NCI-H82 (cell line): ENCODE results near the gene PLEKHA5.
A peak's percentile ranks its signal among the peaks of the same experiment; 100 is the strongest.

Experiments used
- DNase-seq: peaks from one replicate; lab custom pipeline; 2025; lab: John Stamatoyannopoulos, UW

Gene PLEKHA5, protein sequence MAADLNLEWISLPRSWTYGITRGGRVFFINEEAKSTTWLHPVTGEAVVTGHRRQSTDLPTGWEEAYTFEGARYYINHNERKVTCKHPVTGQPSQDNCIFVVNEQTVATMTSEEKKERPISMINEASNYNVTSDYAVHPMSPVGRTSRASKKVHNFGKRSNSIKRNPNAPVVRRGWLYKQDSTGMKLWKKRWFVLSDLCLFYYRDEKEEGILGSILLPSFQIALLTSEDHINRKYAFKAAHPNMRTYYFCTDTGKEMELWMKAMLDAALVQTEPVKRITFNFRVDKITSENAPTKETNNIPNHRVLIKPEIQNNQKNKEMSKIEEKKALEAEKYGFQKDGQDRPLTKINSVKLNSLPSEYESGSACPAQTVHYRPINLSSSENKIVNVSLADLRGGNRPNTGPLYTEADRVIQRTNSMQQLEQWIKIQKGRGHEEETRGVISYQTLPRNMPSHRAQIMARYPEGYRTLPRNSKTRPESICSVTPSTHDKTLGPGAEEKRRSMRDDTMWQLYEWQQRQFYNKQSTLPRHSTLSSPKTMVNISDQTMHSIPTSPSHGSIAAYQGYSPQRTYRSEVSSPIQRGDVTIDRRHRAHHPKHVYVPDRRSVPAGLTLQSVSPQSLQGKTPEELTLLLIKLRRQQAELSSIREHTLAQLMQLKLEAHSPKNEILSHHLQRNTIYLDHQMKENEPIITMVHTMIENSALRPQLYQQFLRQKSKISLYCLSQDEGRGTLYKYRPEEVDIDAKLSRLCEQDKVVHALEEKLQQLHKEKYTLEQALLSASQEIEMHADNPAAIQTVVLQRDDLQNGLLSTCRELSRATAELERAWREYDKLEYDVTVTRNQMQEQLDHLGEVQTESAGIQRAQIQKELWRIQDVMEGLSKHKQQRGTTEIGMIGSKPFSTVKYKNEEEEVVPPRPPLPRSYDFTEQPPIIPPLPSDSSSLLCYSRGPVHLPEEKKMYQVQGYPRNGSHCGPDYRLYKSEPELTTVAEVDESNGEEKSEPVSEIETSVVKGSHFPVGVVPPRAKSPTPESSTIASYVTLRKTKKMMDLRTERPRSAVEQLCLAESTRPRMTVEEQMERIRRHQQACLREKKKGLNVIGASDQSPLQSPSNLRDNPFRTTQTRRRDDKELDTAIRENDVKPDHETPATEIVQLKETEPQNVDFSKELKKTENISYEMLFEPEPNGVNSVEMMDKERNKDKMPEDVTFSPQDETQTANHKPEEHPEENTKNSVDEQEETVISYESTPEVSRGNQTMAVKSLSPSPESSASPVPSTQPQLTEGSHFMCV

DNA sequence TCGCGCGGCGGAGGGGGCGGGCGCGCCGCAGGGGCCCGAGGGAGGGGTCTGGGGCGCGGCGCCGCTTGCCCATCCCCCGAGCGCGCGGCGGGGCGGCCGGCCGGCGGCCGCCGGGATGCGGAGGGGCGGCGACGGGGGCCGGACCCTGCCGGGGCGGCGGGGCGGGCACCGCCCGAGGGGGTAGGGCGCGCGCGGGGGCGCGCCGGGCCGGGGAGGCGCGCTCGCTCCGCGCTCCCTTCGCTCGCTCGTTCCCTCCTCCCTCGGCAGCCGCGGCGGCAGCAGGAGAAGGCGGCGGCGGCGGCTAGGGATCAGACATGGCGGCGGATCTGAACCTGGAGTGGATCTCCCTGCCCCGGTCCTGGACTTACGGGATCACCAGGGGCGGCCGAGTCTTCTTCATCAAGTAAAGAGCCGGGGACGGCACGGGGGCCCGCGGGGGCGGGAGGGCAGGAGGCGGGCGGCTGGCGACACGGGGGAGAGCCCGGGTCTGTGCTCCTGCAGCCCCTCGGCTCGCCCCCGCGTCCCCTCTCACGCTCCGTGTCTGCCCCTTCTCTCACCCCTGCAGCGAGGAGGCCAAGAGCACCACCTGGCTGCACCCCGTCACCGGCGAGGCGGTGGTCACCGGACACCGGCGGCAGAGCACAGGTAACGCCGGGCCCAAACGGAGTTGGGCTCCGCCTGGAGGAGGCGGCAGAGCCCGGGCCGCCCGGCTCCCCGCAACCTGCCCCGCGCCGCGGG is at the start of gene PLEKHA5:
Gene PLEKHA5, plus strand, starts transcription at position 248 of the 738 bp plus-strand sequence. Its CDS starts 67 bp downstream, at position 315.
- peak; percentile 94 for DNase-seq

DNA sequence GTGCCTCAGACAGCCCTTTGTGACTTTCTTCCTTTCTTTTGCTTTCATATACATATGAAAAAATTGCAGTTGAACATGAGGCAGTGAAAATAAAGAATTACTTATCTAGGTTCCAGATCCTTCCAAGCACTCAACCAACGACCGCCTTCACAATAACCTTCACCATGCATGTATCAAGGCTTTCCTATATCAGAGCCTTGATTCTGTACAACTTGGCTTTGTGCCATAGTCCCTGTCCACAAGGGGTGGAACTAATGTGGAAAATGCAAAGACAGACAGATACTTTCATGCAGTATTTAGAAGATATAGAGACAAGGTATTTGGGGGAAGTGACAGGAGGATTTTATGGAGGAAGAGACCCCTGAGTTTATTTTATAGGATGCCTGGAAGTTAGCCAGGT is 48.6 kb upstream of the PLEKHA5 start:
- no peak for DNase-seq

DNA sequence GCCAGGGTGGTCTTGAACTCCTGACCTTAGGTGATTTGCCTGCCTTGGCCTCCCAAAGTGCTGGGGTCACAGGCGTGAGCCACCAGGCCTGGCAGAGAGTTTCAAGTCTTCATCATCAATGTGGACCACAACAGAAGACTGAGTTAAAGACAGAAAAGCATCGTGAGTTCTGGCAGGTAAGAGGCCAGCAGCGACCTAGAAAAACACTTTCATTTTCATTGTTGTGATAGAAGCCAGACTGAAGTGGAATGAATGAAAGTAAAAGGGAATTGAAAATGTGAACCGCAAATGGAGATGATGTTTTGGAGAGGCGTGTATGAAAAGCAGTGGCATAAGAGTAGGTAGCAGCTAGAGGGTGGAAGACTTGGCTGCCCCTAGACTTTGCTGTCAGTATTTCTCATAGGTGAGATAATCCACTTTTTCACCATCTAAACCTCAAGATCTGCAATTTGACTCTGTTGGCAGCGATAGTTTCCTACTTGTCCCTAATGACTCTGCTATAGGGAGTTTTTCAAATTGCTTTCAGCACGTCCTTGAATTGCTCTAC is 47.1 kb upstream of the PLEKHA5 start:
- DNase-seq: no peak

DNA sequence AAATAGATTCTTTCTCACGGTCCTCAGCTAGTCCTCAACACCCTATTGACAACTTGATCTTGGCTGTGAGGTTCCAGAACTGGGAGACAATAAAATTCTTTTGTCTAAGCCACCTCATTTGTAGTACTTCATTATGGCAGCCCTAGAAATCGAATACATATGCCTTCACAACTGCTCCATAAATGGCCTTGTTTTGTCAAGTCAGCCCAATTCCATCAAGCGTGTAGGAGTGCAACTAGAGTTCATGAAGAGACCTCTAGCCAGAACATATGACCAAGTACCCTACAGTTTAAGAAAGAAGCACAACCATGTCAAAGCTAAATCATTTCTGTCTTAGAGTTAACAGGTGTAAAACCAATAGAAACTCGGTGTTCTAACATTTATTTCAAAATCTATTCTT is 45.0 kb upstream of the PLEKHA5 start:
- no peak for DNase-seq

DNA sequence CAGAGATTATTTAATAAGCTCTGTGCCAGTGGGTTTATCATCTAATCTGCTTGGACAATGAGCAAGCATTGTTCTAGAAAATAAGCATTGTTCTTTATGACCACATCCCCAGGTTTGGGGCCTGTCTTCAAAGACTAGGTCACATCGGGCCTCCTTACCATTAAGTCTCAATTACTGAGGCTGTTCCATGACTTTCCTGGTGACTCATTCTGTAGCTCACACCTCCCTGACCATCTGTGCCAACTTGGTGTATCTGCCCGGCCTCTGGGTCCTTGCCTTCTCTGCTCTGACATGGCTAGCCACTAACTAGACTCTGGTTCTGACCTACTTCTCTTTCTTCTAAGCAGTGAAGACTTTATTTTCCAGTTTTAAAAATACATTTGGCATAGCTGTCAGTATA is 44.4 kb upstream of the PLEKHA5 start:
- DNase-seq: no peak

DNA sequence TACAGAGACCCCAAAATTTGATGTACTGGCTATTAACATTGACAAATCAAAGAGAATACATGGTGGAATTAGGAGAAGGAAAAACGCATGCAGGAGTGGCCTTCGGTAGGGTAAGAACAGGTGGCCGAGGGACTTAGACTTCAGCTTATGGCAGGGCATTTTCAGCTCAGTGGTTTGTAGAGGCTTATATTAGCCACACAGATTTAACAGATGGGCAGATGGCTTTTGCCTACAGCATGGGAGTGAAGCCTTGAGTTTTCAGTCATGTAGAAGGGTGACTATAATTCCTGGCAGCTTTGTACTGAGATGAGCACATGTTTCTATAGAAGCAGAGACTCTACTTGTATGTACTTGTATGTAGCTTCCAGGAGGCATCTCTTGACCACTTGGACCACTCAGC is 40.9 kb upstream of the PLEKHA5 start:
- DNase-seq: peak; percentile 99

DNA sequence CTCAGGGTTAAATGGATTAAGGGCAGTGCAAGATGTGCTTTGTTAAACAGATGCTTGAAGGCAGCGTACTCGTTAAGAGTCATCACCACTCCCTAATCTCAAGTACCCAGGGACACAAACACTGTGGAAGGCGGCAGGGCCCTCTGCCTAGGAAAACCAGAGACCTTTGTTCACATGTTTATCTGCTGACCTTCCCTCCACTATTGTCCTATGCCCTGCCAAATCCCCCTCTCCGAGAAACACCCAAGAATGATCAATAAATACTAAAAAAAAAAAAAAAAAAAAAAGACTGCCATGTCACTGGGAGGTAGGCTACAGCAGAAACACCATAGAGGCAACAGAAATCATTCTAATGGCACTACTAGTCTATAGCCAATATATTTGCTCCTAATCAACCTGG is 37.1 kb upstream of the PLEKHA5 start:
- peak; percentile 47 for DNase-seq

DNA sequence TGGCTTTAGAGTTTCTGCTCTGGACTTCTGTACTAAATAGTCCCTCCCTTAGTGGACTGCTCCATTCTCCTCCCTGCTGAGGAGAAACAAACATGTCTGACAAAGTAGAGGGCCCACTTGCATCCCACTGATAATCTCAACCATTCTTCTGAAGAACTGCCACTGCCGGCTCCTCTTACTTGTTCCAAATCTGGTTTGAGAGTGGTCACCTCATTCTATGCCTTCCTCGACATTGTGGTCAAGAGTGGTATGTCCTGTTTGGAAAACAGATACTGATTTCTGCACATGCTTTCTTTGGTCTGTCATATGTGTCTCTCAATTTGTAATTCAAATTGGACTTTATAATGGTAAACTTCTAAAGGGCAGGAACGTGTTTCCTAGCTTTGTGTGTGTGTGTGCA is 36.3 kb upstream of the PLEKHA5 start:
- no peak for DNase-seq

DNA sequence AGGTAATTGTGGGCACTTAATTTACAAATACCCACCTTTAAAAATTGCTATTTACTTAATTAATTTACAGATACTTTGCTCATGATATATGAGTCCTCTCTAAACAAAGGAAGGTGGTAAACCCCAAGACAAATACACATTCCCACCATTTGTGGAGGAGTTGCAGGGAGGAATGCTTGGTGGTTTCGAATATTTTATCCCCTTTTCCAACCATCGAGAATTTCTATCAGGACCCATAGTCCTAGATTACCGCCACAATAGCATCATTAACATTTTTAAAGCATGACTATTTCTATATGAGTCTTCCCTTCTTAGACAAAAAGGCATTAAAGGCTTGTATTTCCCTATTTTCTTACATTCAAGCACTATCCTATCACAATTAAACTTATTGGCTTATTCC is 34.2 kb upstream of the PLEKHA5 start:
- DNase-seq: no peak

DNA sequence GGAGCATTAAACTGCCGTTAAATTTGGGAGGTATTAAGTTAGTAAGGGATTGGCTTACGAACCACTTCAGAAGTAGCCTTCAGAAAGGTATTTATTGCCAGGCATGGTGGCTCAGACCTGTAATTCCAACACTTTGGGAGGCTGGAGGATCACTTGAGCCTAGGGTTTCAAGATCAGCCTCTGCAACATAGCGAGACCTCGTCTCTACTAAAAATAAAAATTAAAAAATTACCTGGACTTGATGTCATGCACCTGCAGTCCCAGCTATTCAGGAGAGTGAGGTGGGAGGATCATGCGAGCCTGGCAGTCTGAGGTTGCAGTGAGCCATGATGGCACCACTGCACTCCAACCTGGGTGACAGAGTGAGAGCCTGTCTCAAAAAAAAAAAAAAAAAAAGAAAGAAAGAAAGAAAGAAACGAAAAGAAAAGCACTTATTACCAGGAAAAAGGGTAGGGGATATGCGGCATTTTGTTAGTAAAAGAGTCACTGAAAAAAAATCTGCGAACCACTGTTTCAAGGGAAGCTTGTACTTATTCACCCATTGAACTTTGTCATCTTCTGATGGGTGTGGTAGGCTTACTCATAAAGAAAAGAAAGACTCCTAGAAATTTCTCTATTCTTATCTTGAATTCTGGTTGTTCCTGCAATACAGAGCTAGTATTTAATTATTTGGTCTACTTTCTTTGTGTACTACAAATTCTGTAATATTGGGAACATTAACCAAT is 33.6 kb upstream of the PLEKHA5 start:
- no peak for DNase-seq

DNA sequence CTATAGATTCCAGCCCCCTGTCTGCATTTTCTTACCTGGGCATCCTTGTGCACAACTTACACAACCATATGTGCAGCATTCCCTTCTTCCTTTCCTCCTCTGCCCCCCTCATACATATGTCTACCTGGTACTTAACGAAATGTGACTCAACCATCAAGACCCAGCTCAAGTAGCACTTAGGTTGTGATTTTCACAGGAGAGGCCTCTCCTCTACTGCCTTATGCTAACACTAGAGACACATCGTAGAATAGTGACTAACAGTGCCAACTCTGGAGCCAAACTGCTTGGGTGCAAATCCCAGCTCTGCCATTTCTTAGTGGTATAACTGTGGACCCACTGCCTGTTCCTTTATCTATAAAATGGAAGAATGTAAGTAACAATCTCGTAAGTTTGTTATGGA is 24.1 kb upstream of the PLEKHA5 start:
- no peak for DNase-seq

DNA sequence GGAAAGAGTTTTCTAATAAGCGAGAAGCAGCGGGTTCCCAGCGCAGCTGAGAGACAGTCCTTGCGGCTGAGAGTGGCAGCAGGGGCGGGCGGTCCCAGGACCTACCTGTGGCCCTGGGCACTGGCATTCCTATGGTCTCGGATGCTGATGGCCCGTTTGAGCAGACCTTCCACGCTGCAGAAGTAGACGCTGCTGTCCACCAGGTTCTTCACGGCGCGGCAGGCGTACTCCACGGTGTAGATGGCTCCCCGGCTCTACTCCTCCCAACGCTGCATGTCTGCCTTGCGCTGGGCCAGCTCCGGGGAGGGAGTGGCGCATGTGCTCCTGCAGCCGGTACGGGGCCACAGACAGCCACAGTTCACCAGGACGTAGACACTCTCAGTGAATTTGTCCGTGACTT is 21.8 kb upstream of the PLEKHA5 start:
- no peak for DNase-seq

DNA sequence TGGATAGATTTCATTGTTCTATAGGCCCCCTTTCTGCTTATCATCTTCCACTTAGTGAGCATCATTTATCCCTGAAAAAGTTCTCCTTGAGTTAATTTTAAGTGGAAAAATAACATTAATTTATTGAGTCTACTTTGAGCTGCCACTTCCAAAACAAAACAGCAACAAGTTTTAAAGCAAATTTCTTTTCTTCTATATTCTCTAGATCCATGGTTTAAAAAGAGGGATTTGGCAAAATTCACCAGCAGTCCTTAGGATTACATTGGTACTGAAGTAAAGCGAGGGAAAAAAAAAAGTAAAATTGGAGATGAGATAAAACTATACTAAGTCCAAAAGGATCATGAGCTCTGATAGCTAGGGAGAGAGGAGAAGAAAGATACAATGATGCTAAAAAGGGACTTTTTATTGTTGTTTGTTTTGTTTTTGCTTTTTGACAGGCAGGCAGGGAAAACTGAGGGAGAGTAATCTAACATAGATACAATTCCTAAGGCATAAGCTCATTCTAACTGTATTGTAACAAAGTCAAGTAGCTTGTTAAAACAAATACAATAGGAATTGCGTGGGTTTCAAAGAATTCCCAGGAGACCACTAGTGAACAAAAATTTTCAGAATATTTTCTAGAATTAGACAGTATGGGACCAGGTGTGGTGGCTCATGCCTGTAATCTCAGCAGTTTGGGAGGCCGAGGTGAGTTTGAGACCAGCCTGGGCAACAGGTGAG is 19.2 kb upstream of the PLEKHA5 start:
- no peak for DNase-seq

DNA sequence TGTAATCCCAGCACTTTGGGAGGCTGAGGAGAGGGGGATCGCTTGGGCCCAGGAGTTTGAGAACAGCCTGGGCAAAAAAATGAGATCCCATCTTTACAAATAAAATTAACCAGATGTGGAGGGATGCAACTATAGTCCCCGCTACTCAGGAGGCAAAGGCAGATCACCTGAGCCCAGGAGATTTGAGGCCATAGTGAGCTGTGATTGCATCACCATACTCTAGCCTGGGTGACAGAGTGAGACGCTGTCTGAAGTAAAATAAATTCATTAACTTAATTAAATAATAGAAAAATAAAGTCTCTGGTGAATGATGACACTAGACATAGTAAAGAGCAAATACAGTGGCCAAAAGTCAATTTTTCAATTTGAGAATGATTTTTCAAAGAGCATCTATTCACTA is 16.1 kb upstream of the PLEKHA5 start:
- no peak for DNase-seq

DNA sequence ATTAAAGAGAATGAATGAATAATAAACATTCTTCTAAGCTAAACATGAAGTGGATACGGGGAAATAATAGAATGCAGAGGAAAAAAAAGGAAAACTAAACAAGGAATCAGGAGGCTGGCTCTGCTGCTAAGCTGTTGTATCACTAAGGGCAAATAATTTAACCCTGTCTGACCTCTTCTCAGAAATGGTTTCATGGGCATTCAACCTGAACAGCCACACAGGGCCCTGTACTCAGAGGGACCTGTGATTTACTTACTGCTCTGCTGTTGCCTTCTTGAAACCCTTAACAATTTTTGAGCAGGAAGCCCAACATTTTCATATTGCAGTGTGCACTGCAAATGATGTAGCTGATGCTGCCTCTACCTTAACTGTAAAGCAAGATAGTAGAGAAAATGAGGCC is 14.2 kb upstream of the PLEKHA5 start:
- DNase-seq: peak; percentile 22

DNA sequence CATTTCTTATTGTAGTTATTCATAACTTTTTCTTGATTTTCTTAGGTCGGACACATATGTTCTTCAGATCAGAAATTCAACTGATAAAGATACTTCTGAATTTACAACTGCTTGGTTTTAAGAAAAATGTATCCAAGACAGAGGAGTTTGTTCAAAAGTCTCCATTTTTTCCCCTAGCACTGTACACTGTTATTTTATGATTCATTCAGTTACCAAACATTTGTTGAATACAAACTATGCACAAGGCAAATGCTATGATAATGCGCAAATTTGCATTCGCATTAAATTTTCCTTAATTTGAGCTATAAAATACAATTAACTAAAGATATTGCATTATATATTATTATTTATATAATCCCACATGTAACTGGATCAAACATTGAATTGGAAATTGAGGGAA is 10.1 kb upstream of the PLEKHA5 start:
- DNase-seq: no peak

DNA sequence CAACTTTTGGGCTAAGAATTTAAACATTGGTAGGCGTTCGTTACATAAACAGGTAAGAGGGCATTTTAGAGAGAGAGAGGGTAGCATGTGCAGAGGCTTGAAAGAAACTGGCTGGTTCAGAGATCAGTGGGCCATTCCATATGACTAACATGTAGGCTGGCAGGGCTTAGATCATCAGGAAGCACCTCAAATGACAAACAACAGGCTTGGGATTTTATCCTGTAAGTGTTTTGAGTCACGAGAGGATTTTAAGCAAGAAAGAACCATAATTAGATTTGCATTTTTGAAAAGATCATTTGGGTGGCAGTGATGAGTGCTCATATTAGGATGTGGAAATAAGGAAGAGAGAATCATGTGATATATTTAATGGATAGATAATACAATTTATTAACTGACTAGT is 8.7 kb upstream of the PLEKHA5 start:
- peak; percentile 79 for DNase-seq

DNA sequence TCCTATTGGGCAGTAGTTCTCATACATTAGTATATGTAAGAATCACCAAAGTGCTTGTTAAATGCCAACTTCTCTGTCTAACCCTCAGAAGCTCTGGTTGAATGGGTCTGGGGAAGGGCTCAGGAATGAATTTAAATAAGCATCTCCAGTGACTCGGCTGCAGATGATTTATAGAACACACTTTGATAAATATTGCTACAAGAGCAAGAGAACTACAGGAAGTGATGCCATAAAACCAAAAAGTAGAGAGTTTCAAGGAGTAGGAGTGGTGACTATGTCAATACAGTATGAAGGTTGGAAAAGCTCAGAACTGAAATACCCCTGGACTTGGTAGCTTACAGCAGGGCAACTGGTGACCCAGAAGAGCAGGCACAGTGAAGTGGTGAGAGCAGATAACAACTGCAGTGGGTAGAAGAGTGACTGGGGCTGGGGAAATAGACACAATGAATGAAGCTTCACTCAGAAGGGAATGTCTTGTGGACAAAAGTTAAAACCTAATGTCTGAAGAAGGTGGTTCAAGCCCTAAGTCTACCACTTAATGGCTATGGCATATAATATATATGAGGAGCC is 8.0 kb upstream of the PLEKHA5 start:
- DNase-seq: no peak

DNA sequence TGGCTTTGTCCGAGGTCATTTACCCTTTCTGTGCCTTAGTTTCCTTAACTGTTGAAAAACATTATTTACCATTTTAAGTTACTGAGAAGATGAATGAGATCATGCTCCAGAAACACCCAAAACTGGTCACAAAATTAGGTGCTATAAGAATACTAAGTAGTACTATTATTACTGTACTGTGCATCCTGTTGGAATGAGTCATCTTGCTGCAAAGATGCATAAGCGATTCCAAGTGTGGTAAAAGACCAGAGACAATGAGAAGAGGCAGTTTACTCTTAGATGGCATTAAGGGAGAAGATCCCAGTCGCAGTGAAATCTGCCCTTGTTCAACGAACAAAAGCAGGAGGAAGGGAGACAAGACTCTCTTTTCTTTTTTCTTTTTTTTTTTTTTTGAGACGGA is 4.2 kb upstream of the PLEKHA5 start:
- DNase-seq: no peak

DNA sequence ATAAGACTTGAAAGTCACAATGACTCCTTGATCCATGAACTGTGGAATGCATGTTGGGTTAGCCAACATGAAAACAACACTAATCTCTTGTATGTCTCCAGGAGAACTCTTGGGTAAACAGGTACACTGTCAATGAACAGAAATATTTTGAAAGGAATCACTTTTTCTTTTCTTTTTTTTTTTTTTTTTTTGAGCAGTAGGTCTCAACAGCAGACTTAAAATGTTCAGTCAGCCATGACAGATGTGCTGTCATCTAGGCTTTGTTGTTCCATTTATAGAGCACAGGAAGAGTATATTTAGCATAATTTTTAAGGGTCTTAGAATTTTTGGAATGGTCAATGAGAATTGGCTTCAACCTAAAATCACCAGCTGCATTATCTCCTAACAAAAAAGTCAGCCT is 2.3 kb upstream of the PLEKHA5 start:
- no peak for DNase-seq
